RPMI8226 (cell line): ENCODE results near the gene MAPK1.
"Not testable (repeated sequence)": the region's sequence is repeated elsewhere in the genome, so short reads cannot be mapped to it uniquely, and the experiment has no call there.

Experiments
- DNase-seq: peaks from one replicate; pipeline ENCODE4 v3.0.0-alpha.2; 2015

The MAPK1 gene

GRCh38 chr22:21881841-21882753 is 14.7 kb upstream of the MAPK1 start:
- DNase-seq: no peak

DNA sequence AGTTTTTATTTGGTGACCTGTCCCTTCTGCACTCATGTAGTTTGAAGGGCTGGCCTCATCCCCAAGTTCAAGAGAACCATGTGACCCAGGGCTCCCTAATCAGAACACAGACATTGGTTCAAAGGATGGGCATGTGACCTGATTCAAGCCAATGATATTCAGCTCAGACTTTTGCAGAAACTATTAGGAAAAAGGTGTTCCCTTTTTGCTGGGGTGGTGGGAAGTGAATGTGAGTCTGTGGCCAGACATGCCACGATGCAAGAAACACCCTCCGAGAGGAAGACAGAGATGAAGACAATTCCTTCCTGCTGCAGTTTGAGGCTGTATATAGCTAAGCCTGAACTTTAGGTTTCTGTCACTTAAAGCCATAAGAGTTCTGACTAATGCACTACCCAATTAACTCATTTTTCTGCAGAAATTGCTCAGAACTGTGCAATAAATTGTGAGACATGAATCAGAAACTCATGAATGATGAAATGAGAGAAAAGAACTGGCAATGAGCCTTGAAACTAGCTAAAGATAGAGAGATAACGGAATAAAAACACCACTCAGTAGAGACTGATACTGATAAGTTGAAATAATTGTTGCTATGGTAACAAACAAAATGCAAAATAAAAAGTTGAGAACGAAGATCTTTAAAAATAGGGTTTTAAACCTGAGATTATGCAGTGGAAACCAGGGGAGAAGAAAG is 9.2 kb upstream of the MAPK1 start:
- DNase-seq: no peak

DNA sequence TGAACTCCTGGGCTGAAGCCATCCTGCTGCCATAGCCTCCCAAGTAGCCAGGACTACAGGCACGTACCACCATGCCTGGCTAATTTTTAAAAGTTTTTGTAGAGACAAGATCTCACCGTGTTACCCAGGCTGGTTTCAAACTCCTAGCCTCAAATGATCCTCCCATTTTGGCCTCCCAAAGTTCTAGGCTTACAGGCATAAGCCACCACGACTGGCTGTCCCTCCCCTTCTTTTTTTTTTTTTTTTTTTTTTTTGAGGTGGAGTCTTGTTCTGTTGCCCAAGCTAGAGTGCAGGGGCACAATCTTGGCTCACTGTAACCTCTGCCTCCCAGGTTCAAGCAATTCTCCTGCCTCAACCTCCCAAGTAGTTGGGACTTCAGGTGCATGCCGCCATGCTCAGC is 7.5 kb upstream of the MAPK1 start:
- not testable (repeated sequence) for DNase-seq

GRCh38 chr22:21873619-21874018 is 6.2 kb upstream of the MAPK1 start:
- no peak for DNase-seq

DNA sequence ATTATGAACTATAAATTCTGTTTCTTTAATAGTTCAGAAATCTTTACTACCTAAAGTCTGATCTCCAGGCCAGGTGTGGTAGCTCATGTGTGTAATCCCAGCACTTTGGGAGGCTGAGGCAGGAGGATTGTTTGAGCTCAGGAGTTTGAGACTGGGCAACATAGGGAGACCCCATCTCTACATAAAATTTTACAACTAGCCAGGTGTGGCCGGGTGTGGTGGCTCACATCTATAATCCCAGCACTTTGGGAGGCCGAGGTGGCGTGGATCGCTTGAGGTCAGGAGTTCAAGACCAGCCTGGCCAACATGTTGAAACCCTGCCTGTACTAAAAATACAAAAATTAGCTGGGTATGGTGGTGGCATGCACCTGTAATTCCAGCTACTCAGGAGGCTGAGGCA is 5.3 kb upstream of the MAPK1 start:
- not testable (repeated sequence) for DNase-seq

GRCh38 chr22:21868651-21869050 is 1.2 kb upstream of the MAPK1 start:
- no peak for DNase-seq

GRCh38 chr22:21866833-21867527 is 465 bp downstream of the MAPK1 start:
- peak; percentile 12 for DNase-seq

- DNase-seq: no peak
These were observed 2.4 kb downstream of the MAPK1 start for GRCh38 chr22:21865041-21865440.

- no peak for DNase-seq
These were observed 4.8 kb downstream of the MAPK1 start for GRCh38 chr22:21862386-21863245.

DNA sequence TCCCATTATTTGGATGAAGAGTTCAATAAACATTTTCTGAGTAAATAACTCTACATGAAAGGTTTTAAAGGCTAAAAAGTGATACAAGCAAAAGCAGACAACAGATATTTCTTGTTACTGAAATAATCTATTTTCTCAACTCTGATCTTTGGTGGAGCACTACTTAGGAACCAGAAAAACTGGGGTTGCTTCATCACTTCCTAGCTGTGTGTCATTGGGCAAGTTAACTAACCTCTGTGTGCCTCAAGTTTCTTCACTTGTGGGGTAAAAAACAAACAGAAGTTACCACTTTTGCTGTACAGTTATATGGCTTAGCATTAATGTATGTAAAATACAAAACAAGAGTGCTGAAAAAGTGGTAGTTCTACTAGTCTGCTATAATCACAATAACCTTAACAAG is 5.6 kb downstream of the MAPK1 start:
- no peak for DNase-seq

DNA sequence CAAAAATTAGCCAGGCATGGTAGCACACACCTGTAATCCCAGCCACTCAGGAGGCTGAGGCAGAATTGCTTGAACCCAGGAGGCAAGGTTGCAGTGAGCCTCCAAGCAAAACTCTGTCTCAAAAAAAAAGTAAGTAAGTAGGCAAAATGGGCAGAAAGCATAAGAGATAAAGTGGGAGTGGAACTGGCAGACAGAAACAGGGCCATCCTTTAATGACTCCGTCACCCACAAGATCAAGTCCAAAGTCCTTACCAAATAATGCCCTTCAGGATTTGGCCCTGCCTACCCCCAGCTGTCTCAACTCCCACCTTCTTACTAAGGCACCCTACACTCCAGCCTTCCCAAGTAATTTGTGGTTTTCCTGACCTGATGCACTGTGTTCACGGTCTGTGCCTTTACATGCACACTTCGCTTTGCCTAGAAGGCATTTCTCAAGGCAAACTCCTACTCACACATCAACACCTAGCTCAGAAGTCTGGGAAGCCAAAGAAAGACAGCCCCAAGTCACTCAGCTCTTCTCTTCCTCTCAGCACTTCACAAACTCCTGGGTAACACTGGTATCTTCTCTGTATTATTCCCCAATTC is 6.1 kb downstream of the MAPK1 start:
- no peak for DNase-seq

- no peak for DNase-seq
These were observed 6.9 kb downstream of the MAPK1 start for GRCh38 chr22:21860491-21861039.

- DNase-seq: no peak
These were observed 9.2 kb downstream of the MAPK1 start for GRCh38 chr22:21858025-21858764.

- DNase-seq: no peak
These were observed 9.9 kb downstream of the MAPK1 start for GRCh38 chr22:21857481-21857914.

- DNase-seq: no peak
These were observed 10.6 kb downstream of the MAPK1 start for GRCh38 chr22:21856868-21857267.

DNA sequence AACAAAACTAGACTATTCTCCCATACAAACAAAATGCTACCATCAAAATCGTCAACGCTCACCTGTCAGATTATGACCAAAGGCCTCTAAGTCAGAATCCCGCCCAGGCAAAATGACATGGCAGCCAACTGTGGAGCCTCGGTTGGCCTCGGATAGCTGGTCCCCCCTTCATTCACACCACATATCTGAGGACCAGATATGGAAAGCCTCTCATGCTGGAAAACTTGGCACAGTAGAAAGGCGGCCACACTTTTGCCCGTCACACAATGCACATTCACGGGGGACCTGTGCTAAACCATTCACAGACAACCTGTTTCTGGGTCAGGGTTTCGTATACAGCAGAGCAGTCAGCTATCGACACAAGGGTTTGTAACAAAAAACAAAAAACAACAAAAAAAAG is 11.2 kb downstream of the MAPK1 start:
- DNase-seq: no peak

DNA sequence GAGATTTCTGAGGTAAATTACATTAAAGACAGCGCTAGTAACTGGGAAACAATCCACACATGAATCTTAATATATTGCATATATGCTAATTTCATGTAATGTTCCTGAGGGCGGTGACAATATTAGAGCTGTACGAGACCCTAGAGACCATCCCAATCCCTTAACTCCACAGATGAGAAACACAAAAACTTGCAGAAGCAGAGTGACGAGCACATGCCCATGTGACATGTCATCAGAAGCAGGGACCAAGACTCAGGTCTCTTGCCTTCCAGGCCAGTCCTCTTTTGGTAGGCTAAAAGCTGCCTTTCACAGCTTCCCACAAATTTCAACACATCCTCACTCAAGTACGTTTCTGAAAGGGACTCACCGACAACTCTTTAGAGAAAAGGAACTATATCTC is 11.8 kb downstream of the MAPK1 start:
- no peak for DNase-seq

GRCh38 chr22:21850660-21851059 is 16.8 kb downstream of the MAPK1 start:
- no peak for DNase-seq

DNA sequence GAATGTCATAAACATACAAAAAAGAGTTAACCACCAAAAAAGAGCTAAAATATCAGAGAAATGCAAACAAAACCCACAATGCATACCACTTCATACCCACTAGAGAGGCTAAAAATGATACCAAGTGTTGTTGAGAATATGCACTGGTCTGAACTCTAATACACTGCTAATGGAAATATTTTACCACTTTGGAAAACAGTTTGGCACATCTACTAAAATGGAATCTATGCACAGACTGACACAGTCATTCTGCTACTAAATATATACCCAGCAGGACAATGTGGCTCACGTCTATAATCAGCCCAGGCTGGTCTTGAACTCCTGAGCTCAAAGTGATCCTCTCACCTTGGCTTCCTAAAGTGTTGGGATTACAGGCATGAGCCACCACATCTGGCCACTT is 18.0 kb downstream of the MAPK1 start:
- DNase-seq: no peak

DNA sequence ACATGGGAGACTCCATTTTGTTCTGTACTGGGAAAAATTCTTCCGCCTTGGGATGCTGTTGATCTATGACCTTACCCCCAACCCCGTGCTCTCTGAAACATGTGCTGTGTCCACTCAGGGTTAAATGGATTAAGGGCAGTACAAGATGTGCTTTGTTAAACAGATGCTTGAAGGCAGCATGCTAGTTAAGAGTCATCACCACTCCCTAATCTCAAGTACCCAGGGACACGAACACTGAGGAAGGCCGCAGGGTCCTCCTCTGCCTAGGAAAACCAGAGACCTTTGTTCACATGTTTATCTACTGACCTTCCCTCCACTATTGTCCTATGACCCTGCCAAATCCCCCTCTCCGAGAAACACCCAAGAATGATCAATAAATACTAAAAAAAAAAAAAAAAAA is 19.4 kb downstream of the MAPK1 start:
- not testable (repeated sequence) for DNase-seq
